Smooth muscle cell (in vitro differentiated cells): ENCODE results near the gene MARVELD3. TPM values are rescaled to one million over a fixed set of nuclear protein-coding genes. Genes with fewer than 3 reads are reported as not detected.
"Not testable (repeated sequence)": the region's sequence is repeated elsewhere in the genome, so short reads cannot be mapped to it uniquely, and the experiment has no call there.

Experiments
- DNase-seq: peaks from one replicate; lab custom pipeline; 2025; ENCODE audit not compliant: unreplicated experiment; lab: John Stamatoyannopoulos, UW
- H2AFZ ChIP-seq: fragments of 200-600 bp; sonication (generic); 2 replicates; pipeline ENCODE4 v1.6.0; 2016; ENCODE audit warnings: antibody characterized with exemption, low read depth, mild to moderate bottlenecking
- H3F3A ChIP-seq: fragments of 200-600 bp; sonication (generic); 2 replicates; pipeline ENCODE4 v1.6.0; 2017; ENCODE audit warnings: antibody characterized with exemption, low read depth
- H3K27ac ChIP-seq: fragments of 200-600 bp; sonication (generic); 2 replicates; pipeline ENCODE4 v1.5.1; 2016; ENCODE audit warnings: low read depth, mild to moderate bottlenecking
- H3K27me3 ChIP-seq: fragments of 200-600 bp; sonication (generic); 2 replicates; pipeline ENCODE4 v1.6.1; 2016; ENCODE audit warnings: low read depth, mild to moderate bottlenecking
- H3K36me3 ChIP-seq: fragments of 200-600 bp; sonication (generic); 2 replicates; pipeline ENCODE4 v1.5.1; 2016; ENCODE audit warnings: low read depth
- H3K4me1 ChIP-seq: fragments of 200-600 bp; sonication (generic); 2 replicates; pipeline ENCODE4 v1.5.1; 2016; ENCODE audit warnings: low read depth
- H3K4me2 ChIP-seq: fragments of 200-600 bp; sonication (generic); 2 replicates; pipeline ENCODE4 v1.6.0; 2016; ENCODE audit warnings: mild to moderate bottlenecking
- H3K4me3 ChIP-seq: fragments of 200-600 bp; sonication (generic); 2 replicates; pipeline ENCODE4 v1.5.1; 2016; ENCODE audit warnings: mild to moderate bottlenecking
- H3K79me2 ChIP-seq: fragments of 200-600 bp; sonication (generic); 2 replicates; pipeline ENCODE4 v1.6.0; 2016; ENCODE audit warnings: low read depth, mild to moderate bottlenecking
- H3K9ac ChIP-seq: fragments of 200-600 bp; sonication (generic); 2 replicates; pipeline ENCODE4 v1.6.0; 2016; ENCODE audit warnings: low read depth
- H3K9me3 ChIP-seq: fragments of 200-600 bp; sonication (generic); replicated peaks from 2 replicates; pipeline ENCODE4 v1.5.1; 2016; ENCODE audit warnings: low read depth
- H4K20me1 ChIP-seq: fragments of 200-600 bp; sonication (generic); 2 replicates; pipeline ENCODE4 v1.6.0; 2016; ENCODE audit warnings: low read depth
- CTCF ChIP-seq: fragments of 200-600 bp; sonication (generic); IDR thresholded peaks from 2 replicates; pipeline ENCODE4 v1.5.1; 2017; ENCODE audit warnings: borderline replicate concordance, mild to moderate bottlenecking, antibody characterized with exemption; ENCODE audit not compliant: insufficient read depth, poor library complexity, severe bottlenecking
- WGBS: methylation state at CpG from one replicate; pipeline ENCODE4 v1.1.7; 2016; ENCODE audit warnings: low lambda C conversion rate; 5-methylcytosine and 5-hydroxymethylcytosine counted together
- polyA plus RNA-seq: library from polyadenylated mRNA; unstranded; fragments of >200 nt; fragmentation: Nextera tagmentation; extraction: Ambion mirVana; gene quantifications from 2 replicates; pipeline ENCODE4 v1.2.1, GENCODE V29; 2016
- small RNA-seq: library from RNA; depleted of rRNA; stranded (forward); fragments of <200 nt; gene quantifications from one replicate; pipeline ENCODE3, GENCODE V24; 2014
- total RNA-seq: library from RNA; depleted of rRNA; stranded (reverse); fragments of >200 nt; gene quantifications from 2 replicates; pipeline ENCODE4 v1.2.3, GENCODE V29; 2014

The MARVELD3 gene
- total and polyA plus RNA-seq, 2 experiments from 2014 or later: 1.5 to 2.4 TPM

GRCh38 chr16:71681360-71681759 is 55.4 kb downstream of the MARVELD3 start:
- DNase-seq: no peak
- H3K79me2 ChIP-seq: no peaks in the 10 kb centered on the region
- 96% methylated on average over 2 of the region's 2 CpGs for WGBS
- no peaks in the 10 kb centered on the region for H4K20me1 ChIP-seq
- no peaks in the 10 kb centered on the region for H3K9me3 ChIP-seq
- H3K4me2 ChIP-seq: no peak overlapping the region
- H3K27ac ChIP-seq: no peak overlapping the region
- no peaks in the 10 kb centered on the region for H3K27me3 ChIP-seq
- no peak overlapping the region for H3K9ac ChIP-seq
- no peak overlapping the region for H3K4me3 ChIP-seq
- no peak for TF ChIP-seq CTCF
- no peaks in the 10 kb centered on the region for H3F3A ChIP-seq
- no peaks in the 10 kb centered on the region for H3K4me1 ChIP-seq
- H2AFZ ChIP-seq: no peak overlapping the region
- peaks cover 21% of the 10 kb centered on the region for H3K36me3 ChIP-seq

GRCh38 chr16:71684280-71684679 is 58.3 kb downstream of the MARVELD3 start:
- H3K9ac ChIP-seq, H3K4me1 ChIP-seq, H3F3A ChIP-seq, H3K27ac ChIP-seq, H4K20me1 ChIP-seq, H3K4me3 ChIP-seq, DNase-seq, H3K27me3 ChIP-seq, H2AFZ ChIP-seq, H3K9me3 ChIP-seq, H3K4me2 ChIP-seq, H3K79me2 ChIP-seq: not testable (repeated sequence)
- H3K36me3 ChIP-seq: peaks cover 14% of the 10 kb centered on the region
- 98% methylated on average over 12 of the region's 12 CpGs for WGBS

Small RNA genes lying within 50 kb of the gene (small RNA-seq; reads per million reads assigned to genes)
- gene RNU6-208P: not detected

Other genes starting within 250 kb of the MARVELD3 start
- not detected in 2 replicates for gene TLE7, start 184.1 kb upstream of the MARVELD3 start, total RNA-seq
- gene TLE7, start 184.1 kb upstream of the MARVELD3 start, polyA plus RNA-seq: not detected in 2 replicates
- 6.8 and 14.1 TPM in 2 replicates for gene ZNF23, start 163.9 kb upstream of the MARVELD3 start, total RNA-seq
- 7.2 and 13.1 TPM in 2 replicates for gene ZNF23, start 163.9 kb upstream of the MARVELD3 start, polyA plus RNA-seq
- 3.3 and 4.6 TPM in 2 replicates for gene ZNF19, start 136.9 kb upstream of the MARVELD3 start, total RNA-seq
- 0.37 and 2.2 TPM in 2 replicates for gene ZNF19, start 136.9 kb upstream of the MARVELD3 start, polyA plus RNA-seq
- gene CHST4, start 99.8 kb upstream of the MARVELD3 start, total RNA-seq: not detected in 2 replicates
- gene CHST4, start 99.8 kb upstream of the MARVELD3 start, polyA plus RNA-seq: not detected in 2 replicates
- not detected in 2 replicates for gene TAT, start 49.1 kb upstream of the MARVELD3 start, total RNA-seq
- gene TAT, start 49.1 kb upstream of the MARVELD3 start, polyA plus RNA-seq: not detected in 2 replicates
- gene PHLPP2, start 98.5 kb downstream of the MARVELD3 start, total RNA-seq: 5.3 and 6.6 TPM in 2 replicates
- gene PHLPP2, start 98.5 kb downstream of the MARVELD3 start, polyA plus RNA-seq: 1.5 and 2.3 TPM in 2 replicates
- gene AP1G1, start 182.7 kb downstream of the MARVELD3 start, total RNA-seq: 84.4 and 90.3 TPM in 2 replicates
- 17.1 and 19.8 TPM in 2 replicates for gene AP1G1, start 182.7 kb downstream of the MARVELD3 start, polyA plus RNA-seq
- gene ATXN1L, start 219.8 kb downstream of the MARVELD3 start, total RNA-seq: 14.8 and 17.6 TPM in 2 replicates
- 6.7 and 7.4 TPM in 2 replicates for gene ATXN1L, start 219.8 kb downstream of the MARVELD3 start, polyA plus RNA-seq